Esophagus muscularis mucosa (tissue), 3 donors: ENCODE data around the gene SLC9A5.

Source experiments
- POLR2A ChIP-seq: fragments of 450-650 bp; IDR thresholded peaks from one replicate; pipeline ENCODE4 v1.6.1; 2017; ENCODE audit warnings: antibody characterized with exemption, moderate library complexity, mild to moderate bottlenecking, low read depth
- POLR2AphosphoS5 ChIP-seq, 2 donors: sonication (generic); formaldehyde crosslinking; IDR thresholded peaks; one replicate each; pipeline ENCODE4 v1.6.1; 2017; ENCODE audit warnings: antibody characterized with exemption in 2 of 2
- TF ChIP-seq, protein P1 (sequence below), 3 experiments: fragments of 200-600 bp in 2 of 3; fragments of 450-650 bp in 1 of 3; sonication (generic) in 2 of 3; IDR thresholded peaks; one replicate each; pipeline ENCODE4 v1.5.1; 2017 to 2019; ENCODE audit warnings: antibody characterized with exemption in 3 of 3, mild to moderate bottlenecking in 2 of 3, moderate library complexity in 1 of 3

DNA sequence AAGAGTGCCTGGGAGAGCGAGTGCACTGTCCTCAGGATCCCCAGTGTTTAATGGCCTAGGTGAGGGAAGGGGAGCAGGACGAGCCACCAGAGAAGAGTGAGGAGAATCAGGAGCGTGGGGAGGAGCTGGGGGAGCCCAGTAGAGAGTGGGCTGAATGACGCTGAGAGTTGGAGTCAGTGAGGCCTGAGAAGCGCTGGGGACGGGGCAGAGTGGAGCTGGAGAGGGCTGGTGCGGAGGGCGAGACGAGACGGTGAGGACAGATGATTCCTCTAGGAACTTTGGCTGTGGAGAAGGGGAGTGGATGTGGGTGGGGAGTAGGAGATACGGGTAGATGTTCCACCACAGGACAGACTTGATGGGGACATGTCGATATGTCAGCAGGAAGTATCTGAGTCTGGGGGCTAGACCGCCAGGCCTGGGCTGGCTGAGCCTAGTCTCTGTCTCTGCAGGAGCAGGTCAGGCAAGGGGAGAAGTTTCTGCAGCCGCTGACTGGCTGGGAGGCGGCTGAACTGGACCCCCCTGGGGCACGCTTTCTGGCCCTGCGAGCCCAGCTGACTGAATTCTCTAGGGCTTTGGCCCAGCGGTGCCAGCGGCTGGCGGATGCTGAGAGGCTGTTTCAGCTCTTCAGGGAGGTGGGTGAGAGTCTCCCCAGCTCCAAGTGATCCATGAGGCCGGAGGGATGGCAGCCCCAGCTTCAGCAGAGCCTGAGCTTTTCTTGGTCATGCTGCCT lies 35.2 kb downstream of the SLC9A5 start:
- TF ChIP-seq, protein P1, sequence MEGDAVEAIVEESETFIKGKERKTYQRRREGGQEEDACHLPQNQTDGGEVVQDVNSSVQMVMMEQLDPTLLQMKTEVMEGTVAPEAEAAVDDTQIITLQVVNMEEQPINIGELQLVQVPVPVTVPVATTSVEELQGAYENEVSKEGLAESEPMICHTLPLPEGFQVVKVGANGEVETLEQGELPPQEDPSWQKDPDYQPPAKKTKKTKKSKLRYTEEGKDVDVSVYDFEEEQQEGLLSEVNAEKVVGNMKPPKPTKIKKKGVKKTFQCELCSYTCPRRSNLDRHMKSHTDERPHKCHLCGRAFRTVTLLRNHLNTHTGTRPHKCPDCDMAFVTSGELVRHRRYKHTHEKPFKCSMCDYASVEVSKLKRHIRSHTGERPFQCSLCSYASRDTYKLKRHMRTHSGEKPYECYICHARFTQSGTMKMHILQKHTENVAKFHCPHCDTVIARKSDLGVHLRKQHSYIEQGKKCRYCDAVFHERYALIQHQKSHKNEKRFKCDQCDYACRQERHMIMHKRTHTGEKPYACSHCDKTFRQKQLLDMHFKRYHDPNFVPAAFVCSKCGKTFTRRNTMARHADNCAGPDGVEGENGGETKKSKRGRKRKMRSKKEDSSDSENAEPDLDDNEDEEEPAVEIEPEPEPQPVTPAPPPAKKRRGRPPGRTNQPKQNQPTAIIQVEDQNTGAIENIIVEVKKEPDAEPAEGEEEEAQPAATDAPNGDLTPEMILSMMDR (IDR thresholded peaks at IDR 0.05), result no peak
- no peak for TF ChIP-seq POLR2A
- TF ChIP-seq POLR2AphosphoS5 (IDR thresholded peaks at IDR 0.05), result no peak
